ENCODE data around the gene ACAA1.

GRCh38 chr3:38171622-38172021 is 34.7 kb upstream of the ACAA1 start:
- TF ChIP-seq POLR2A (IDR thresholded peaks at IDR 0.05) (no peak), CTCF (IDR thresholded peaks at IDR 0.05) (no peak)

Measured in right lobe of liver (tissue), 4 donors.